Anterior cingulate cortex (tissue), 58 donors: ENCODE measurements around the gene MYH7.
A peak's percentile ranks its signal among the peaks of the same experiment; 100 is the strongest.
"Not testable (repeated sequence)": the region's sequence is repeated elsewhere in the genome, so short reads cannot be mapped to it uniquely, and the experiment has no call there.

Source experiments
- DNase-seq, 58 donors: peaks; one replicate each; lab custom pipeline; 2025; lab: John Stamatoyannopoulos, UW

The MYH7 gene

GRCh38 chr14:23411563-23412525 is 23.6 kb downstream of the MYH7 start:
- no peak for DNase-seq

DNA sequence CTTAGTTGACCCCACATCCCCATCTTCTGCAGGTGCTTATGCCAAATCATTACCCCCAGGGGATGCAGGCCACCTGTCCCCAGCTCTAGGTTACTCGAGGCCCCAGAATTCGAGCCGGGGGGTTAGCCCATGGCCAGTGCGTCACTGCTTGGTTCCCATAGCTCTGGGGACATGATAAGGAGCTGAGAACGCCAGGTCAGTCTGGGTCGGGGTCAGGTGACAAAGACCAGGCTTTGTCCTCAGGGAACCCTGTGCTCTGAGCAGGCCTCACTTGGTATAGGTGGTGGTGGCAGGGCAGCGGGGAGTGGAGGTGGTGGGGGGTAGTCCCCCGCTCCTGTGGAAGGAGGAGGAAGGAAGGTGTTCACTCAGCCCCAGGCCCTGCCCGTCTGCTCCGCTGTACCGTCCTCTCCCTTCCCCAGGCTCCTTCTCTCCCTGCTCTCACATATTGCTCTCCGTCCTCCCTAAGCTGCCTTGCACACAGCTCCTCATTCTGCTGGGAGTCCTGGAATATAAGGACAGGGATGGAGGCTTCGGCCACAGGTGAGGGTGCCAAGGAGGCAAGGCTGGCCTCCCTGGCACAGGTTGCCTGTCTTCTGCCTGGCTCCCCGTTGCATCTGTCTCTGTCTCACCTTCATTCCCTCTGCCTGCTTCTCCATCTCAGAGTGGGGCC is 25.4 kb downstream of the MYH7 start:
- DNase-seq, result no peak

DNA sequence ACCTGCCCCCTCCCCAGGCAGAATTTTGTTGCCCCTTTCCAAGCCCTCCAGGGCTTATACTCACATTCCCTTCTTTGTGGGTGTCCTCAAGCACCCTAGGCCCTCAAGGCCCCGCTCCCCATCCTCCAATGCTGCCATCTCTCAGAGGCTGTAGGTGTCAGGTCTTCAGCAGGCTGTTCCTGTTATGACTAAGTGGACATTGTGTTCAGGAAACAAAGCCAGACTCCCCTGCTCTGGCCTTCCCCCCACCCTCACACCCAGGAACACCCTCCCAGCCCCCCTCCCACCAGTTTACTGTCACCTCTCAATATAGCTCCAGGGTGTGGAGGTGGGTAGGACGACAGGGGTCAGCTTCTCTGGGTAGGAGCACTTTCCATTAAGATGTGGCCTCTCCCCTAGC is 26.0 kb downstream of the MYH7 start:
- DNase-seq, result no peak

DNA sequence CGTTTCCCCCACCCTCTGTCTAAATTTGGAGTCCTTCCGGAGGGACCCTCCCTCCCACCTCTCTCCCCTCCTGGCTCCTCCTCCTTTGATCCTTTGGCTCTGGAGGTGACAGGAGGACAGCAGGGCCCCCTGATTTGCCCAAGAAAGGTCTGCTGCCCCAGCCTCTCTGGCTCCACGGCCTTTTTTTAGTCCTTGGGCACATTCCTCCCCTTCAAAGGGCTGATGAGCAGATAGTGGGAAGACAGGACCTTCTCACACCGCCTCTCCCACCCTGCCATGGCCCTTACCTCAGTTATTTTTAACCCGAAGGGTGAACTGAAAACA is 27.2 kb downstream of the MYH7 start:
- no peak for DNase-seq

DNA sequence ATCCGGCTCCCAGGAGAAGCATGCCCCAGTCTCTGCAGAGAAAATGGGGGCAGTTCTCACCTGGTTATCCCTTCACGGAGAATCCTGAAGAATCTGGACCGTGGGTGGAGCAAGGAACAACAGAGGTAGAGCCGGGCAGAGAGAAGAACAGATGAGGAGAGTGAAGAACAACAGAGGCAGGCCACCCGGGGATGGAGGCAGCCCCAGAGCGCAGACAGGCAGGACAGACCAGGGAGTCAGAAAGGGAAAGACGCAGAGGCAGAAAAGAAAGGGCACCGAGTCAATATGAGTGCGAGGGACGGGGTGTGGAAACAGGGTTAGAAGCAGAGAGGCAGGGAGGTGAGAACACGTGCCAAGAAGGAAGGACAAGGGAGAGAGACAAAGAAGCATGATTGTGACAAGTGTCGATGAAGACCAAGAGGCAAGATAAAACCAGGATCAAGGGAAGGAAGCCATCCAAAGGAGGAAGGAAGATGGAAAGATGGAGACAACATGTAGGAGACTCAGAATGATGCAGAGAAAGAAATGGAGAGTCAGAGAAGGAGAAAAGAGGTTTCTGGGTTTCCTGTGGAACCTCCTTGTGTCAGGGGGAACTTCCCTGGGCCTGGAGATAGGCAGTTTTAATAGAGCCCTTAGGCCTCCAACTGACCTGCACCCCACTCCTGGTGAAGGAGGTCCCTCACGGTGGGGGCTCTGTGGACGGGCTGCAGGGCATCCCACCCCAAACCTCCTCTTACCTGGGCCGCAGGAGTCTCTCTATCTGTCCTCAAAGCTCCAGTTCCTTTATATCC is 27.7 kb downstream of the MYH7 start, which contains the start of gene MYH6:
Gene MYH6, minus strand, starts transcription at position 758 of the 791 bp plus-strand sequence. CDS start 1,050 bp downstream, outside the sequence.
- no peak for DNase-seq

- no peak for DNase-seq
These were observed 28.6 kb downstream of the MYH7 start for GRCh38 chr14:23406725-23407355.

- peak in 23 of 58 donors; percentile 1 to 65 (median 16) for DNase-seq
These were observed 29.2 kb downstream of the MYH7 start for GRCh38 chr14:23406244-23406643.

GRCh38 chr14:23405516-23406025 is 29.9 kb downstream of the MYH7 start:
- DNase-seq, result no peak

GRCh38 chr14:23405096-23405495 is 30.4 kb downstream of the MYH7 start:
- no peak for DNase-seq

DNA sequence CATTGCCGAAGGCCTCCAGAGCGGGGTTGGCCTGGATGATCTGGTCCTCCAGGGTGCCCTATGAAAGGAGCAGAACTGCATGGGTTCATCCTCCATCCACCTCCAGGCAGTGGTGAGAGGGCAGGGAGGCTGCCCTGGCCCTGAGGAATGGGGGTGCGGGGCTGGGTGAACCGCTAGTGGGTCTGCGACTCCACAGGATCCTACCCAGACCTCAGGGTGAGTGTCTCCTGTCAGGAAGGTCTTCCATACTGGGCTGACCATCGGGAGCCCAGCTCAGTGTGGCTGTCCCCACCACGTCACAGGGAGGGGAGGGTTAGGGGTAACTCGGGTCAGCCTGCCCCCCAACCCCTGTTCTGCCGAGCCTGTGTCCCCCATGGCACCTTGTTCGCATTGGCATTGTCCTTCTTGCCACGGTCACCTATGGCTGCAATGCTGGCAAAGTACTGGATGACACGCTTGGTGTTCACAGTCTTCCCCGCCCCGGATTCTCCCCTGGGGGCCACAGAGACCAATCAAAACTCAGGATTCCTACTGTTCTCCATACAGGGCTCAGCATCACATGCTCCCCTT is 31.0 kb downstream of the MYH7 start:
- no peak for DNase-seq

- no peak for DNase-seq
These were observed 31.6 kb downstream of the MYH7 start for GRCh38 chr14:23403908-23404307.

- DNase-seq, result no peak
These were observed 32.4 kb downstream of the MYH7 start for GRCh38 chr14:23403139-23403438.

DNA sequence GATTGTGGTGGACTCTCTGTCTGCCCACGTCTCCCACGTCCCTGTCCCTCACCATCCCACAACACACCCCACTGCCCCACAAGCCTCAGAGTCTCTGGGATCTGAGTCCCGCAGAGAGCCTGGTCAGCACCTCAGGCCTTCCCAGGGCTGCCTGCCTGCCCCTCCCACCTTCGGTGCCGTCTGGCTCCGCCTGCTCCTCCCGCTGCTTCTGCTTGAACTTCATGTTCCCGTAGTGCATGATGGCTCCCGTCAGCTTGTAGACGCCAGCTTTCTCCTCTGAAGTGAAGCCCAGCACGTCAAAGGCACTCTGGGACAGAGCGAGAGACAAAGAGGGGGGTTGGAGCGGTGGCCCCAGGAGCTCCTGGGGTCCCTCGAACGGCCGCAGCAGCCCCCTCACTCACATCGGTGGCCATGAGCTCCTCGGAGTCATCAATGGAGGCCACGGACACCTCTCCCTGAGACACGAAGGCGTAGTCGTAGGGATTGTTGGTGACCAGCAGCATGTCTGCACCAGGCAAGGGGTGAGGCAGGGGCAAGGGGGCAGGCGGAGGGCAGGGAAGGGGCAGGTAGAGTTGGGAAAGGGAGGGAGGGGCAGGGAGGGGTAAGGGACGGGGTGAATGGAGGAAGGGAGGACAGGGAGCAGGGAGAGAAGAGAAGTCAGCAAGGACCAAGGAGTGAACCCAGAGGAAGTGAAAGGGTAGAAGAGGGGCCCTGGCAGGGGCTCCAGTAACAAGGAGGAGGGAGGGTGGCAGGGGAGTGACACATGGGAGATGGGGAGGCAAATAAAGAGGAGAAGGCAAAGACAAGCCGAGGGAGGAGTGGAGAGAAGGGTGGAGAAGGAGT is 32.9 kb downstream of the MYH7 start:
- DNase-seq, result no peak

GRCh38 chr14:23401291-23401690 is 34.2 kb downstream of the MYH7 start:
- DNase-seq, result no peak

- not testable (repeated sequence) for DNase-seq
These were observed 34.8 kb downstream of the MYH7 start for GRCh38 chr14:23400496-23401149.

DNA sequence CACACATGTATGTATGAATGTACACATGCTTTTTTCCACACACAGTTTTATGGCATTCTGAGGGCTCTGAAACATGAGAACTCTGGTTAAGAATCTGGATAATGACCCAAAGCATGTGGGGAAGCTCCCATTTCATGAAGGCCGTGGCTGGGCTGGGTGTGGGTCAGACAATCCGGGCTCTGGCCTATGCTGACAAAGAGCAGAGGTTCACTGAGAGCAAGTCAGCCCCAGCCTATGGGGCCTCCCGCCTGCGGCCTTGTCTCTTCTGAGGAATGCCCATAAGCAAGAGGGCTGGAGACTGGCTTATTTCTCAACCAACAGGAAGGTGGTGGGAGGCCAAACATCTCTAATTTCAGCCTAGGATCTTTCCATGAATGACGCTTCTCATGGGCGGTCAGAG is 35.9 kb downstream of the MYH7 start:
- DNase-seq, result no peak

DNA sequence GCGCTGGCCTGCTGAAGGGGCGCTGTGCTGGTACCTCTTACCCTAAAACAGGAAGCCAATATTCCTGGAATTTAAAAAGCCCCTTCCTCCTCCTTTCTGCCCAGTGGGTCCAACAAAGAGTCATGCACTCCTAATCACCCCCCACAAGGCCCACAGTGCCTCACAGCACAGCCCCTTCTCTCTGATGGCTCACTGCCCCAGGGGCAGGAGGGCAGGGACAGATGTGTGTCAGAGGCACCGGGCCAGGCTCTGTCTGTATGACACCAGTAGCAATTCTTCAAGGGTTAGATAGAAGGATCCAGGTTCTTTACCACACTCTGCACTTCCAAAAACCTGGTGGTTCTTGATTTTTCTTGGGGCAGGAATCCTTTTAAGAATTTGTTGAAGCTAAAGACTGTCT is 36.3 kb downstream of the MYH7 start:
- DNase-seq, result no peak

GRCh38 chr14:23398348-23398747 is 37.1 kb downstream of the MYH7 start:
- no peak for DNase-seq
